ENCODE data around the gene NFKBIE.

- TF ChIP-seq CTCF (IDR thresholded peaks at IDR 0.05; ENCODE audit: insufficient read depth, low read depth, low read length) (no peak), EZH2 (IDR thresholded peaks at IDR 0.05; ENCODE audit: insufficient read depth, low read length) (no peak)
Measured at GRCh38 chr6:44255105-44255808, 10.1 kb downstream of the NFKBIE start.
